OCI-LY3 (cell line): ENCODE measurements around the gene ADAMTS6.

Experiments
- H2AFZ ChIP-seq: fragments of 200-600, 300-600 bp; shearing (Covaris generic); 2 replicates; pipeline ENCODE4 v1.6.0; 2014; ENCODE audit warnings: antibody characterized with exemption, low read depth, low read length
- H3K27ac ChIP-seq: fragments of 200-600, 300-600 bp; sonication (generic); 2 replicates; pipeline ENCODE4 v1.5.1; 2014; ENCODE audit warnings: mild to moderate bottlenecking, low read length, moderate library complexity, mixed read lengths
- H3K27me3 ChIP-seq: fragments of 200-600, 300-600 bp; sonication (generic); 2 replicates; pipeline ENCODE4 v1.6.1; 2014; ENCODE audit warnings: low read depth, low read length, mixed read lengths
- H3K36me3 ChIP-seq: fragments of 200-600, 300-600 bp; sonication (generic); replicated peaks from 2 replicates; pipeline ENCODE3; 2014; ENCODE audit warnings: low read depth, low read length, mixed read lengths
- H3K4me1 ChIP-seq: fragments of 300-600, 200-600 bp; sonication (generic); 2 replicates; pipeline ENCODE4 v1.6.1; 2014; ENCODE audit warnings: low read length, mixed read lengths
- H3K4me2 ChIP-seq: fragments of 200-600, 300-600 bp; sonication (generic); 2 replicates; pipeline ENCODE4 v1.6.1; 2014; ENCODE audit warnings: low read length, mixed read lengths
- H3K4me3 ChIP-seq: fragments of 300-600, 200-600 bp; sonication (generic); 2 replicates; pipeline ENCODE4 v1.5.1; 2014; ENCODE audit warnings: antibody characterized with exemption, mild to moderate bottlenecking, low read length, moderate library complexity
- H3K79me2 ChIP-seq: fragments of 300-600, 200-600 bp; shearing (Covaris generic); 2 replicates; pipeline ENCODE4 v1.6.1; 2014; ENCODE audit warnings: mild to moderate bottlenecking, low read length, mixed read lengths
- H3K9ac ChIP-seq: fragments of 300-600, 200-600 bp; shearing (Covaris generic); 2 replicates; pipeline ENCODE4 v1.6.0; 2014; ENCODE audit warnings: mild to moderate bottlenecking, low read length, moderate library complexity
- H3K9me3 ChIP-seq: fragments of 200-600, 300-600 bp; shearing (Covaris generic); 2 replicates; pipeline ENCODE4 v1.6.1; 2014; ENCODE audit warnings: low read length, mixed read lengths; ENCODE audit not compliant: insufficient read depth
- H4K20me1 ChIP-seq: fragments of 200-600, 300-600 bp; sonication (generic); 2 replicates; pipeline ENCODE4 v1.6.1; 2016; ENCODE audit warnings: low read length, mixed read lengths; ENCODE audit not compliant: insufficient read depth
- CTCF ChIP-seq: fragments of 200-600, 300-600 bp; sonication (generic); IDR thresholded peaks from 2 replicates; pipeline ENCODE4 v1.5.1; 2014; ENCODE audit warnings: antibody characterized with exemption, low read length, low read depth
- EZH2phosphoT487 ChIP-seq: fragments of 200-600 bp; shearing (Covaris generic); IDR thresholded peaks from 2 replicates; pipeline ENCODE4 v1.6.1; 2018; ENCODE audit warnings: antibody characterized with exemption, mixed run types, low read depth

Gene ADAMTS6

GRCh38 chr5:65320250-65320649 is 161.5 kb downstream of the ADAMTS6 start:
- Histone ChIP-seq H3K27me3 (no peaks in the 10 kb centered on the region), H3K9me3 (no peaks in the 10 kb centered on the region), H3K36me3 (no peaks in the 10 kb centered on the region), H3K4me2 (no peak overlapping the region), H3K4me1 (no peaks in the 10 kb centered on the region), H3K9ac (no peak overlapping the region), H4K20me1 (no peaks in the 10 kb centered on the region), H3K79me2 (no peaks in the 10 kb centered on the region), H3K27ac (no peak overlapping the region), H3K4me3 (no peak overlapping the region), H2AFZ (no peak overlapping the region)
- no peak for TF ChIP-seq EZH2phosphoT487
- no peak for TF ChIP-seq CTCF

- H2AFZ ChIP-seq: no peak overlapping the region
- no peaks in the 10 kb centered on the region for H3K36me3 ChIP-seq
- H3K9ac ChIP-seq: no peak overlapping the region
- no peaks in the 10 kb centered on the region for H3K4me1 ChIP-seq
- H3K4me2 ChIP-seq: no peak overlapping the region
- no peaks in the 10 kb centered on the region for H3K79me2 ChIP-seq
- no peaks in the 10 kb centered on the region for H3K9me3 ChIP-seq
- TF ChIP-seq EZH2phosphoT487: no peak
- no peak overlapping the region for H3K27ac ChIP-seq
- no peak overlapping the region for H3K4me3 ChIP-seq
- H3K27me3 ChIP-seq: no peaks in the 10 kb centered on the region
- no peaks in the 10 kb centered on the region for H4K20me1 ChIP-seq
Measured at GRCh38 chr5:65307931-65308330, 173.8 kb downstream of the ADAMTS6 start.

GRCh38 chr5:65307088-65307487 is 174.6 kb downstream of the ADAMTS6 start:
- TF ChIP-seq CTCF (no peak), EZH2phosphoT487 (no peak)
- H2AFZ ChIP-seq: no peak overlapping the region
- H3K9me3 ChIP-seq: no peaks in the 10 kb centered on the region

GRCh38 chr5:65305913-65306312 is 175.8 kb downstream of the ADAMTS6 start:
- no peaks in the 10 kb centered on the region for H3K4me1 ChIP-seq
- no peaks in the 10 kb centered on the region for H3K79me2 ChIP-seq
- no peak overlapping the region for H3K4me3 ChIP-seq
- H3K4me2 ChIP-seq: no peak overlapping the region
- no peaks in the 10 kb centered on the region for H3K9me3 ChIP-seq
- no peaks in the 10 kb centered on the region for H3K27me3 ChIP-seq
- no peak overlapping the region for H3K27ac ChIP-seq
- no peaks in the 10 kb centered on the region for H4K20me1 ChIP-seq
- no peak overlapping the region for H3K9ac ChIP-seq
- H3K36me3 ChIP-seq: no peaks in the 10 kb centered on the region
- TF ChIP-seq EZH2phosphoT487: no peak
- no peak for TF ChIP-seq CTCF
- H2AFZ ChIP-seq: no peak overlapping the region

More at GRCh38 chr5:65307088-65307487, 174.6 kb downstream of the ADAMTS6 start:
- H3K79me2 ChIP-seq: no peaks in the 10 kb centered on the region
- H4K20me1 ChIP-seq: no peaks in the 10 kb centered on the region
- no peak overlapping the region for H3K27ac ChIP-seq
- H3K4me3 ChIP-seq: no peak overlapping the region
- H3K4me1 ChIP-seq: no peaks in the 10 kb centered on the region
- no peak overlapping the region for H3K9ac ChIP-seq
- H3K36me3 ChIP-seq: no peaks in the 10 kb centered on the region
- H3K27me3 ChIP-seq: no peaks in the 10 kb centered on the region
- no peak overlapping the region for H3K4me2 ChIP-seq

GRCh38 chr5:65299861-65300260 is 181.9 kb downstream of the ADAMTS6 start:
- no peak overlapping the region for H3K4me3 ChIP-seq
- H3K27me3 ChIP-seq: no peaks in the 10 kb centered on the region
- H3K9me3 ChIP-seq: no peaks in the 10 kb centered on the region
- H4K20me1 ChIP-seq: no peaks in the 10 kb centered on the region
- no peak overlapping the region for H2AFZ ChIP-seq
- no peaks in the 10 kb centered on the region for H3K4me1 ChIP-seq
- no peaks in the 10 kb centered on the region for H3K79me2 ChIP-seq
- H3K36me3 ChIP-seq: no peaks in the 10 kb centered on the region
- TF ChIP-seq CTCF: no peak
- no peak for TF ChIP-seq EZH2phosphoT487
- no peak overlapping the region for H3K27ac ChIP-seq
- H3K9ac ChIP-seq: no peak overlapping the region
- no peak overlapping the region for H3K4me2 ChIP-seq
